NCI-H2081 treated with DMSO at 0.1 percent for 48 hours (cell line): ENCODE measurements around the gene PDRG1.
A peak's percentile ranks its signal among the peaks of the same experiment; 100 is the strongest.
"Not testable (repeated sequence)": the region's sequence is repeated elsewhere in the genome, so short reads cannot be mapped to it uniquely, and the experiment has no call there.

ENCODE experiments used
- DNase-seq: peaks from one replicate; lab custom pipeline; 2025; lab: John Stamatoyannopoulos, UW

The PDRG1 gene

GRCh38 chr20:31926493-31926892 is 25.4 kb downstream of the PDRG1 start:
- no peak for DNase-seq

GRCh38 chr20:31925631-31926030 is 26.2 kb downstream of the PDRG1 start:
- no peak for DNase-seq

GRCh38 chr20:31924561-31924960 is 27.3 kb downstream of the PDRG1 start:
- no peak for DNase-seq

- no peak for DNase-seq
Observed at GRCh38 chr20:31923388-31924331, 28.2 kb downstream of the PDRG1 start.

- DNase-seq, result no peak
Observed at GRCh38 chr20:31922588-31922987, 29.3 kb downstream of the PDRG1 start.

- DNase-seq, result no peak
Observed at GRCh38 chr20:31922181-31922580, 29.7 kb downstream of the PDRG1 start.

GRCh38 chr20:31921480-31921879 is 30.4 kb downstream of the PDRG1 start:
- not testable (repeated sequence) for DNase-seq

- DNase-seq, result no peak
Observed at GRCh38 chr20:31920275-31920855, 31.5 kb downstream of the PDRG1 start.

GRCh38 chr20:31919410-31920155 is 32.3 kb downstream of the PDRG1 start:
- no peak for DNase-seq

GRCh38 chr20:31918466-31919105 is 33.3 kb downstream of the PDRG1 start:
- no peak for DNase-seq

GRCh38 chr20:31917962-31918412 is 33.9 kb downstream of the PDRG1 start:
- DNase-seq, result not testable (repeated sequence)

- DNase-seq, result no peak
Observed at GRCh38 chr20:31916708-31917107, 35.1 kb downstream of the PDRG1 start.

- peak; percentile 60 for DNase-seq
Observed at GRCh38 chr20:31915491-31916280, 36.2 kb downstream of the PDRG1 start.

GRCh38 chr20:31914170-31914569 is 37.7 kb downstream of the PDRG1 start:
- no peak for DNase-seq

GRCh38 chr20:31913431-31914157 is 38.3 kb downstream of the PDRG1 start:
- DNase-seq, result no peak

GRCh38 chr20:31910071-31910803 is 41.6 kb downstream of the PDRG1 start:
- DNase-seq, result no peak

- DNase-seq, result no peak
Observed at GRCh38 chr20:31909253-31910070, 42.4 kb downstream of the PDRG1 start.

GRCh38 chr20:31908424-31908823 is 43.4 kb downstream of the PDRG1 start:
- no peak for DNase-seq

GRCh38 chr20:31908016-31908415 is 43.8 kb downstream of the PDRG1 start:
- no peak for DNase-seq
